NOMO-1 treated with dmso at 0.1 percent for 144 hours (cell line): ENCODE results near the gene ZNF768.
A peak's percentile ranks its signal among the peaks of the same experiment; 100 is the strongest.
"Not testable (repeated sequence)": the region's sequence is repeated elsewhere in the genome, so short reads cannot be mapped to it uniquely, and the experiment has no call there.

Experiments
- DNase-seq: peaks from one replicate; lab custom pipeline; 2025; ENCODE audit not compliant: unreplicated experiment; lab: John Stamatoyannopoulos, UW

The ZNF768 gene

DNA sequence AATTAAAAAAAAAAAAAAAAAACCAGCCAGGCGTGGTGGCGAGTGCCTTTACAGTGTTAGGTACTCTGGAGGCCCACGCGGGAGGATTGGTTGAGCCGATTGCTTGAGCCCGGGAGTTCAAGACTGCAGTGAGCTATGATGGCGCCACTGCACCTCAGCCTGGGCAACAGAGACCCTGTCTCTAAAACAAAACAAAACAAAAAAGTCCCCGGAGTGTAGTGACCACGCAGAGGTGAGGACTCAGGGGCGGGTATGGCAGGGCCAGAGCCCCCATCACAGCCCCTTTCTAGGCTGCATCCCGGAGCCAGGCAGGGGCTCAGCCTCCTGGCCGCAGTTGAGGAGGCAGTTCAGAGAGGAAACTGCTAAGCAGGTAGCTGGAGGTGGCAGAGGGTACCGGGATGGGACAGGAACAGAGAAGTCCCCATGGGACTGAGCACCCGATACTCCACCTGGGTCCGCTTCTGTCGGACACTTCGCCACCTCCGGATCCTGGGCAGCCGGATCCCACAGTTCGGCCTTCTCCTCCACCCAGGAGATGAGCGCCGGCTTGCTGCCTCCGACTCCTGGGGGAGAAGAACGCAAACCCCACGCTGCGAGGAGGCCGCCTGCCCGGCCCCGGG lies 7.5 kb upstream of the ZNF768 start:
- DNase-seq = no peak

- DNase-seq = no peak
These were observed 6.8 kb upstream of the ZNF768 start for GRCh38 chr16:30533146-30533522.

DNA sequence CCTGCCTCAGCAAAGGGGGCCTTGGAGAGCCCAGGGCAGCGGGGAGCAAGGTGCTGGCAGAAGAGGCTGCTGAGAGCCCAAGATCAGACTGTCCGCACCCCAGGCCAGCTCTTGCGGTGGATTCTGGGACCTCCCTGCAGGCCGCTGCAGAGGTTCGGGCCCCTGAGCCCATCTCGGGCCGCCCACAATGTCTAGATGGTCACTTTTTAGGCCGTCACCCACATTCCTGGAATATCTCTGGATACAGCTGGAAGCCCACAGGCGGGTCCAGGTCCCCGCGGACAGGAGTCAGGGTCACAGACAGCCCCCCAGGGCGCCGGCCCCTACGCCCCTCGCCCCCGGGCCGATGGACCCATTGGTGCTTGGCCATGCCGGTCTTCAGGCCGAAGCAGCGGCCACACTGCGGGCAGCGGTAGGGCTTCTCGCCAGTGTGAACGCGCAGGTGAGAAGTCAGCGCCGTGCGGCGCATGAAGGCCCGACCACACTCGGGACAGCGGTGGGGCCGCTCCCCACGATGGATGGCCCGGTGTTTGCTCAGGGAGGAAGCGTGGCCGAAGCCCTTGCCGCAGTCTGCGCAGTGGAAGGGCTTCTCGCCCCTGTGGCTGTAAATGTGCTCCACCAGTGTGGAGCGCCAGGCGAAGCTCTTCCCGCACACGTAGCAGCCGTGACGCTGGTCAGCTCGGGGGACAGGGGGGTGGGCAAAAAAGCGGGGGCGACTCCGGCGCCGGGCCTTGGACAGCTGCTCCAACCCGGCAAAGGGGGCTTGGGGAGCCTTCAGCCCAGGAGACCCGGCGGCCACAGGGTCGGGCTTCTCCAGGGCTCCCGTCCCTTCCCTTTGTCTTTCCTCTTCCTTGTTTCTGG lies 6.1 kb upstream of the ZNF768 start:
- no peak for DNase-seq

GRCh38 chr16:30530163-30531037 lies 4.0 kb upstream of the ZNF768 start:
- no peak for DNase-seq

DNA sequence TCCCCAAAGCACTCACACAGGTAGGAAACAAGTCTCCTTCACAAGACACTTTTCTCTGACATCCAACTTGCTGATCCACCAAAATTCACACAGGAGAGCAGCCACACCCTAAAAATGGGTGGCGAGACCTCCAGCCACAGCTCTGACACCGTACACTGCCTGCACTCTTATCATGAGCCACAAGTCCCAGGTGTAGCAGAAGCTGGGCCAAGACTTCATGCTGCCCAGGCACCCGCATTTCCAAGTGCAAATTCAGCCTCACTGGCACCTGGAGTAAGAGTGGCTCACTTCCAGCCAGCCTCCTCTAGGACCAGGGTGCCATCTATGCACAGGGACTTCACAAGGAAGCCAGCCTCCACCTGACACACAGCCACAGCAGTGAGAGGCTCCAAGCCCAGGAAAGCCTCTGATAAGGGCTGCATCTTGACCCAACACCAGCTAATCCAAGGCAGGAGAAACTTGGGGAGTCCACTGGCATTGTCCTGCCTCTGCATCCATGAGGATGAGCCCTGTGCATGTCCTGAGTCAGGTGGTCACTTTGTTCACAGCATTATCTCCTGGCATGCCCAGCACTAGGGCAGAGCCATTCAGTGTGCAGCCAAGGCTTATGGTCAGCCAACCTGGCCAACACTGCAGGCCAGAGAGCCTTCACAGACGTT lies 2.6 kb upstream of the ZNF768 start:
- DNase-seq = no peak

- DNase-seq = peak; percentile 77
These were observed 1.3 kb upstream of the ZNF768 start for GRCh38 chr16:30527635-30528178.

DNA sequence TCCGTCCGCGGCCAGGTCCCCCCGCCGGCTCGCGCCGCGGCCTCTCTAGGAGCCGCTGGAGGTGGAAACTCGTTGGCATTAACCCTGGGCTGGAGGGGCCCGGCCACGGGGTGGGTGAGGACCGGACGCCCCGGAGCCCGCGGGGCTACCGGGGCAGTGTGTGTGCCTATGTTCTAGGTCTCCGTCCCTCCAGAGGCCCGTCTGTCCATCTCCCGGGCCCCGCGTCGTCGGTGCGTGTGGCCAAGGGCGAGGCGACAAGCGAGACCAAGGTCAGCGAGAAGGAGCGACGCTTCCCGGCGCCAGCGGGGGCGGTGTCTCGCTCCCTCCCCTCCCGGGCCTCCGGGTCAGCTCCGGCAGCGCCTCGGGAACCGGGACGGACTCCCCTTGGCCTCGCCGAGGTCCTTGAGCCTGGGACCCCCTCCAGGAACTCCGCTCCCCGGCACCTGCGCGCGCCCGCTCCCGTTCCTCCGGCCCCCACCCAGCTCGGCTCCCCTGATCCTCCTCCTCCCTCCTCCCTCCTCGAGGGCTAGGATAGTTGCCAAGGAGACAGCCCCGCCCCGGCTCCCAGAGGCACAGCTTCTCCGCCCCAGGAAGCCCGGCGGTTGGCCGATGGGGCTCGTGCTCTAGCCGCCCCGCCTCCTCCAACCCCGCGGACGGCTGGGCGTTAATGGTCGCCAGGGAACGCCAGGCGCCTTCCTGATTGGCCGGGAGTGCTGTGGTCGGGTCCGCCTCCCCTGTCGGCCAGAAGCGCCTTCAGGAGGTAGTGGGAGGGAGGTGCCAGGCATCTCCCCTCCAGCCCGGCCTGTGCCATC lies 663 bp upstream of the ZNF768 start:
- DNase-seq = peak; percentile 98

DNA sequence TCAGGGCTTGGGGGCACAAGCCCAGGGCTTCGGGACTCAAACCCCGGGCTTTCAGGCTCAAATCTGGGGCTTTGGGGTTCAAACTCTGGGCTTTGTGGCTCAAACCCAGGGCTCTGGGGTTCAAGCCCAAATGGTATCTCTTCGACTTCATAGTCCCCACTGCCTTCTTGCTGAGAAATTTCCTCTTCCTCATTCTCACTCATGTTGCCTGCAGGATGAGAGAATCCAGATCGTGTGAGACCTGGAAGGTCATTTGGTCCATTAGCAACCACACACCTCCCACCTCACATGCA lies 576 bp downstream of the ZNF768 start:
- DNase-seq = no peak

- no peak for DNase-seq
These were observed 1.5 kb downstream of the ZNF768 start for GRCh38 chr16:30524575-30525568.

- no peak for DNase-seq
These were observed 2.4 kb downstream of the ZNF768 start for GRCh38 chr16:30523768-30524574.

DNA sequence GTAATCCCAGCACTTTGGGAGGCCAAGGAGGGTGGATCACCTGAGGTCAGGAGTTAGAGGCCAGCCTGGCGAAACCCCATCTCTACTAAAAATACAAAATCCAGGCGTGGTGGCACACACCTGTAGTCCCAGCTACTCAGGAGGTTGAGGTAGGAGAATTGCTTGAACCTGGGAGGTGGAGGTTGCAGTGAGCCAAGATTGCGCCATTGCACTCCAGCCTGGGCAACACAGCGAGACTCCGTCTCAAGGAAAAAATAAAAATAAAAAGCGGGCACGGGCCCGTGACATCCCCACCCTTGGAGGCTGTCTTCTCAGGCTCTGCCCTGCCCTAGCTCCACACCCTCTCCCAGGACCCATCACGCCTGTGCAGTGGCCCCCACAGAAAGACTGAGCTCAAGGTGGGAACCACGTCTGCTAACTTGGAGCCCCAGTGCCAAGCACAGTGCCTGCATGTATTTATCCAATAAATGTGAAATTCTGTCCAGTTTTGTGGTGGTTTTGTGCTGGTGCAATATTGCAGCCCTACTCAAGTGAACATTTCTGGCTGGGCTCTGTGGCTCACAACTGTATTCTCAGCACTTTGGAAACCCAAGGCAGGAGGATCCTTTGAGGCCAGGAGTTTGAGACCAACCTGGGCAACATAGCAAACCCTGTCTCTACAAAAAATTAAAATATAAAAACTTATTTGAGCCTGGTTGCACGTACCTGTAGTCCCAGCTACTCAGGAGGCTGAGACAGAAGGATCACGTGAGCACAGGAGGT lies 3.5 kb downstream of the ZNF768 start:
- DNase-seq = not testable (repeated sequence)

- no peak for DNase-seq
These were observed 4.3 kb downstream of the ZNF768 start for GRCh38 chr16:30521873-30522641.

GRCh38 chr16:30521476-30521872 lies 4.9 kb downstream of the ZNF768 start:
- no peak for DNase-seq

GRCh38 chr16:30519120-30520049 lies 7.0 kb downstream of the ZNF768 start:
- no peak for DNase-seq

GRCh38 chr16:30518552-30518951 lies 7.8 kb downstream of the ZNF768 start:
- DNase-seq = no peak

GRCh38 chr16:30515275-30515674 lies 11.1 kb downstream of the ZNF768 start:
- DNase-seq = no peak
